Amniotic epithelial cell (primary cell): ENCODE results near the gene PLA2G4B.
A peak's percentile ranks its signal among the peaks of the same experiment; 100 is the strongest.

Source experiments
- DNase-seq: peaks from one replicate; pipeline ENCODE4 v3.0.0-alpha.2; 2010; ENCODE audit warnings: low read depth

Gene PLA2G4B

DNA sequence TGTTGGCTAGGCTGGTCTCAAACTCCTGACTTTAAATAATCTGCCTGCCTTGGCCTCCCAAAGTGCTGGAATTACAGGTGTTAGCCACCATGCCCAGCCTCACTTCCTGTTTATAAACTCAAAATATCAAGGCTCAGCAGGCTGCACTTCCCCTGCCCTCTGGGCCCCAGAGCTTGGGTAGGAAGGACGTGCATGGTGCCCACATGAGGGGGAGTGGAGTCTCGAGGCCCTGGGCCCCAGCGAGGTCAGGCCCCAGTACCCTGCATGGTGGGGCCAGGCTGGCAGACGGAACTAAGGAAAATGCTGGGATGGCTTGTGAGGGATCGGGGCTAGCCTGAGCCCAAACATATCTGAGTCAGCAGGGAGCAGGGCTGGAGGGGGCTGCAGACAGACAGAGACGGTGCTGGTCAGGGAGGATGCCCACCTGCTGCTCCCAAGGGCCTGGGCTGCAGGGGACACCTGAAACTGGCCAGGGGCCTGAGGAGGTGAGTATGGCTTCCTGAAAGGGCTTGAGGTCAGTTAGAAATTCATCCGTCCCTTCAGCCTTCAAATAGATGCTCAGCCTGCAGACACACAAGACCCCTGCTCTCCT is 50.1 kb downstream of the PLA2G4B start:
- DNase-seq = no peak

DNA sequence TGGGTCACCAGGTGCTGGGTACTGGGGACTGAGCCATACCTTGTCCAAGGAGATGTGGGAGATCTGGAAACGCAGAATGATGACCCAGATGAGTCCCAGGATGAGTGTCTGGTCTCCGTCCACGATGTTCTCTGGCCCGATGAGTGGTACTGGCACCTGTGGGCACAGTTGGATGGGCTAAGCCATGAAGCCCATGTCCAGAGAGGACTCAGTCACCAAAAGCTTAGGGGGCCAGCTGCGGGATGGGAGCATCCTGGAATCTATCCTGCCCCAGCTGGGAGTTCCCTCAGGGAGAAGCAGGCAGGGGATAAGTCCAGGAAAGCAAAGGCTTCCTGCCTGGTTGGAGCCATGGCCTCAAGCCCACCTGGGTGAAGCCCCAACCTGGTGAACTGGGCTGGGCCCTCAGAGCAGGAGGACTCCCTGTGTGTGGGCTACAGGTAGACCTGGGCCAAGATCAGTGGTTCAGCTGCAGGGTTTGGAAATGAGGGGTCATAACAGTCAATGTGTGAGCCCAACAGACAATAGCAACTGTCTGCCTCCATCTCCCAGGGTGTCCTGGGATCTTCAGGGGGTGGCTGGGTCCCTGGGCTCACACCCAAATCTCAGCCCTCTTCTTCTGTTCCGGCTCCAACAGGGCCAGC is 51.5 kb downstream of the PLA2G4B start:
- DNase-seq = no peak

DNA sequence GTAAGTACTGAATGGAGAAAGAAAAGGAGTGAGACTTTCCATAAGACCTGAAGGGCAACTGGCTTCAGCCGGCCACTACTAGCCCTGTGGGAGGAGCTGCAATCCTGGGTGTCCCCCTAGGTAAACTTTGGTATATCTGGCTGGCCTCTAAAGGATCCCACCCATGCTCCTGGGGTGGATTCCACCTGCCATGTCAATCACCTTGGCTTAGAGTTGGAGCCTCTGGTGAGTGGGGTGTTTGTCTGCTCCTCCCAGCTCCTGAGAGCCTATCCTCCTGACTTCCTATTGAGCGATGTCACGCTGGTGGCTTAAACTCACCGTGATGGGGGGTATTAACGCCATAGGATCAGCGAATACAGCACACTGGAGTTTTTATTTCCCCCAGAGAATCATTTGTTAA is 52.6 kb downstream of the PLA2G4B start:
- no peak for DNase-seq

DNA sequence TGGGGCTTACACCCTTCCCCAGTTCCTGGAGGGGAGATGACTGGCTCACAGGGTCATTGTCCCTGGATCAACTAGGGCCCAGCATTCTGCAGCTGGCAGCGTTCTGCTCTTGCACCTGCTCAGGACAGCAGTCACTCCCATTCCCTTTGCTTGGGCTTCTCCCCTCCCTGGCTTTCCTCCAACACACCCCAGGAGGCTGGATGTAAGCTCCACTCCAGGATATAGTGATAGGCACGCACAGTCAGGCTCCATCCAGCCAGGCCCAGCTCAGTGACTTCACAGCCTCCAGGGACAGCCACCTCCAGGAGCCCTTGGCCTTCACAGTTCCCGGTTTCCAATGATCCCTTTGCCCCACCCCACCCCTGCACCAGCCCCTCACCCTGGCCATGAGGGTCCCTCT is 53.3 kb downstream of the PLA2G4B start:
- no peak for DNase-seq

DNA sequence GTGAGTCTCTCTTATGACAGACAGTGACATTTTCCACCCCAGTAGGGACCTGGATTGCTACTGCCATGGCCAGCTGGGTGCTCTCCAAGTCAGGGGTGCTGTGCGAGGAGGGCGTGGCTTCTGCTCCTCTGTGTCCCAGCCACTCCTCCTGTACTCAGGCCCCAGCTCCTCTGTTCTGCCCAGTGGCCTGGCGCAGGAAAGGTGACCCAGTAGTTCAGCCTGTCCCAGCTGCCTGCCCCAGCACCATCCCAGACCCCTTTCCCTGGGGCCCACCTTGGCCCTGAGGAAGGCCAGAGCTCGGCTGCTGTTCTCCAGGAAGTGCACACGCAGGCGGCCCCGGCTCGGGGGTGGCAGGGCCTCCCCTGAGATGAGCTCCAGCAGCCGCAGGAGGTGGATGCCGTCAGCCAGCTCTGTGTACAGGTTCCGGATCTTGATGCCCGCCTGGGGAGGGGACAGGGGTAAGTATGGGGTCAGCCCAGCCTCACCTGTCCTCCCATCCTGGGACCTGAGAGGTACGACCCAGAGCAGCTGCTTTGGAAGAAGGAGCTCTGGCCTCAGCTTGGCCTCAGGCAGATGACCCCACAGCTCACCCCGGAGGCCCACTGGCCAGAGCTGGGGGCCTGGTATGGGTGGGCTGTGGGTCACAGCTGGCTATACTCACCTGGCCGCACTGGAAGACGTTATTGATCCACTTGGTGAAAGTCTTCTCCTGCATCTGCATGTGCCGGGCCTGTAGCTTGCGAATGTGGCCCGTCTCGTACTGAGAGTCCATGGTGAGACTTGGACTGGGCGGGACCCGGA is 54.2 kb downstream of the PLA2G4B start:
- no peak for DNase-seq

DNA sequence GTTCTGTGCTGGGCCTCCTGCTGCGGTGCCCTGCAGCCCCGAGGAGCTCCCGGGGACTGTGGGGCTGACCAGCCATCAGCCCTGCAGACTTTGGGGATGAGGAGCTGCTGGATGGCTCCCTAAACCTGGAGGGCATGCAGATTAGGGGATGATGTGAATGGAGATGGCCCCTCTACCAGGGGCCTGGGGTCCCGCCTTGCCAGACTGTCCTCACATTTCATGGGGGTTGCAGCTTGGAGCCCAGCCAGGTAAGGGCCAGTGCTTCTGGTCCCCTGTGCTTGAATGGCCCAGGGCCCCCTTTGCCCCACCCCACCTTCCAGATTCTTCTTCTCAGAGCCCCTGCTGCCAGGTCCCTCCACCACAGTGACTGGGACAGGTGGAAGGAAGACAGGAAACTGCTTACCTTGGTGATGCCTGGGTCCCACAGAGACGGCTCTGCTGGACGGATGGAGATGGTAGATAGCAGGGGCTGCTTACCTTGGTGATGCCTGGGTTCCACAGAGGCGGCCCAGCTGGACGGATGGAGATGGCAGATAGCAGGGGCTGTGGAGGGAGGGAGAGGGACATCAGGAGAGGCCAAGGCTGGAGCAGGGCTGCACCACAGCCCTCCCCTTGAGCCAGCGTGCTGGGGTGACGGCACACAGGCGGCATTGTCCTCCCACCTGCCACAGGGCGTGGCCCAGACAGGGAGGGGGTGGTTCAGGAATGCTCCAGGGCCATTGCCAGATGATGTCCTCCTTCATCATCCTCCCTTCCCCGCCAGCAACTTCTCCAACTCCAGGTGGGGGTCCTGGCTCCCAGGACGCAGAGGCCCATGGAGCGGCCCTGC is 55.0 kb downstream of the PLA2G4B start, which contains the start of gene SPTBN5:
Gene SPTBN5 (minus strand): TSS at position 632 of the 829 bp plus-strand sequence. CDS start 556 bp downstream, at position 76.
- DNase-seq = no peak

DNA sequence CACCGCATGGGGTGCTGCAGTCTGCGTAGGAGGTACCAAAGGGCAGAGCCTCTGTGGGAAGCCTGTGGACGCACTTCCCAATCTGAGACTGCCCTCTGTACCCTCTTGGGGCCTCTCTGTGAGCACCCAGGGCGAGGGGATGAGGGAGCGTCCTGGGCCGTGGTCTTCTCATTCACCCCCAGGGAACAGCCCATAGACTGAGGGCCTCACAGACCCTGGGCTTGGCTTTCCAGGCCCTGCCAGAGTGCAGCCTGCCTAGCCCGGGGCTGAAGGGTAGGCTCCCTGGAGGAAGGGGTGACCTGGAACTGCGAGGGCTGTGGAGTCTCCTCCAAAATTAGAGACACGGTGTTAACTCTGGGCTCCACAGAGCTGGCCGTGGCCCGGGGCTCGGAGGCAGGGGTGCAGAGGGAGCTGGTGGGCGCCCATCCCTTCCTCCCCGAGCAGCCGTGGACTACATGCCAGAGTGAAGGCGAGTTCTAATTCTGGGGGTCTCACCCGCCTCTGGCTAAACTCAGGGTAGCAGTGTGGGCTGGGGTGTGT is 55.7 kb downstream of the PLA2G4B start:
- no peak for DNase-seq

DNA sequence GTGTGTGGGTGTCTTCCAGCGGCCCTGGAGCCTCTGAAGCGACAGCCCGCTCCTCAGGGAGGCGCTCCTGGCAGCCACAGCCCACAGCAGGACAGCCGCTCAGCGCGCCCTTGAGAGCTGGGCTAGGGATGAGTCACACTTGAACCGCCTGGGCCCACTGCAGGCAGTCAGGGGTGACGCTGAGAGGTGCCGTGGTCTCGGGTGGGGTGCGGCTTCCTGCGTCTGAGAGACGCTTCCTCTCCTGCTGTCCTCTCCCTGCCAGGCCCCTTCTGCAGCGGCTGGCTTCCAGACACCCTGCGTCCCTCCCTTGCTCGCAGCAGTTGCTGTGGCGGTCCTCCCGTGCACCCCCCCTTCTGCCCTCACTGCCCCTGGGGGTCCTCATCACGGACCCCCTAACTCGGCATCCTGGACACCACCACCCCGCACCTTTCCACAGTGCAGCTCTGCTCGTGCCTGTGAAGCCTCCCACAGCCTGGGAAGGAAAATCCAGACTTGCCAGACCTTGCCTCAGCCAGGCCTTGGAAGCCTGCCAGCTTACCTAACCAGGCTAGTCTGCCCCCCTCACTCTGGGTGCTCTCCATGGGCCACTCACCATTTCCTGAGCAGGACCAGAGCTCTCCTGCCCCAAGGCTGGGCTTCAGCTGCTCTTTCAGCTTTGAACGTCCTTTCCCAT is 56.3 kb downstream of the PLA2G4B start:
- DNase-seq = peak; percentile 65

DNA sequence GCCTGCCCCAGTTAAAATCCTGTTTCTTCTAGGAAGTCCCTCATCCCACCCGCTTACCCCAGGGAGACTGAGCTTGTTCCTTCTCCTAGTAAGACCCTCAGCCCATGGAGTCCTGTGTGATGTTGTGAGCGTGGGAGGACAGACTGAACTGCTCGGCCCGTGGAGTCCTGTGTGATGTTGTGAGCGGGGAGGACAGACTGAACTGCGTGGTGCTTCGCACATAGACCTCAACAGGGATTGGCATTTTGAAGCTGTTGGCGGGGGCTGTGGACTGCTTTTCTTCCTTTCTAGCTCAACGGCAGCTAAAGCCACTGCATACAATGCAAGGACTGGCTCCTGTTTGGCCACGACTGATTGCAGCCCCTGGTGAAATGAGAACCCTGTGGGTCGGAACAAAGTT is 56.8 kb downstream of the PLA2G4B start:
- DNase-seq = no peak

DNA sequence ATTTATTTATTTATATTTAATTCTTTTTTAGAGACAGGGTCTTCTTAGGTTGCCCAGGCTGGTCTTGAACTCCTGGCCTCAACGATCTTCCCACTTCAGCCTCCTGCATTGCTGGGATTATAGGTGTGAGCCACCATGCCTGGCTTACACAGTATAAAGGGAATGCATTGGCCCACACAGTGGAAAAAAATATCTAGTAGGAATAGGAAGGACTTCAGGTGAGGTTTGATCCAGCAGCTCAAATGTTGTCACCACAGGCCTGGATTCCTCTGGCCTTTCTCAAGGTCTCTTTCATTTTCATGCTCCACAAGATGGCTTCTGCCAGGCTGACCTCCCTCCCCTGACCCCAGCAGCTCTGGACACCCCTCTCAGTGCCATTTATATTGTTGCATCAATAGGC is 57.3 kb downstream of the PLA2G4B start:
- DNase-seq = no peak

DNA sequence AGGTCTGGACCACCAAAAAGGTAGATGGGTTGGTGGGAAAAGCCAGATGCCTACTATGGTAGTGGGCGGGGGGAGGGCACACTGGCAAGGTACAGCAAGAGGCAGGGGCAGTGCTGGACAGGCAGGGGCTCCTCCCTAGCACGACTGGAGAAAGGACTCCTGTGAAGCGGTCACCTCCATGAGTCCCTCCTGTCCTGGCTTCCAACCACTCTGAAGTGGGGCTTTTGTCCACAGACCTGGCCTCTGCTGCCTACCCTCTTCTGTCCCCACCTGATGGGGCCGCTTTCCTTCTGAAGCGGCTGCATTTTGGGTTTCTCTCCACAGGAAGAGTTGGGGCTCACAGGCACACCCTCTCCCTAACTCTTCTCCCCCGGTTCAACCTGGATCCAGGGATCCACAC is 57.9 kb downstream of the PLA2G4B start:
- no peak for DNase-seq

DNA sequence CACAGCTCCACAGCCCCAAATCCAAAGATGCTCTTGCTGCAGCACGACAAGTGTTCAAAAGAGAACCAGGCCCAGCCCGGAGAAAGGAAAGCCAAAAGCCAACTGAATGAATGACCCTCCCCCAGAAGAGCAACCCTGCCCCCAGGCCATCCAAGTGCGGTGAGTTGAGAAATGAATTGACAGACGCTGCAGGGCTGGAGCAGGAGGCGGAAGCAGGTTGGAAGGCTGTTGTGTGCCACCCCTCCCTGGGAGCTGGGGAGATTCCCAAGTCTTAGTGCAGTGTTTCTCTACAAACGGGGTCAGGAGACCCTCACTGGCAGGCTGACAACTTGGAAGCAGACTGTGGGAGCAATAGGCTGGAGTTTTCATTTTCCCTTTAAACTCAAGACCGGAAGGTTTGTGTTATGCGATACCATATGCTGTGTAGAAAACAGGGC is 58.7 kb downstream of the PLA2G4B start:
- DNase-seq = no peak
